H1 (cell line): Measurements from ENCODE around the gene PCDHAC2. TPM values are rescaled to one million over a fixed set of nuclear protein-coding genes. Genes with fewer than 3 reads are reported as not detected.

Experiments
- BACH1 ChIP-seq: IDR thresholded peaks from 2 replicates; pipeline ENCODE4 v1.6.1; 2012; ENCODE audit warnings: low read length, improper control_type of control experiment
- CHD7 ChIP-seq: fragments of 300-600 bp; sonication (generic); IDR thresholded peaks from 2 replicates; pipeline ENCODE4 v1.7.1; 2012; ENCODE audit warnings: low read length, moderate library complexity, mild to moderate bottlenecking, inconsistent platforms; ENCODE audit not compliant: insufficient replicate concordance
- EZH2 ChIP-seq: fragments of 200-600 bp; sonication (generic); IDR thresholded peaks from 2 replicates; pipeline ENCODE4 v1.7.1; 2012; ENCODE audit warnings: low read depth, mild to moderate bottlenecking, moderate library complexity, low read length, inconsistent platforms; ENCODE audit not compliant: severe bottlenecking
- FOSL1 ChIP-seq: IDR thresholded peaks from 2 replicates; pipeline ENCODE4 v1.6.1; 2011; ENCODE audit warnings: mild to moderate bottlenecking, low read depth, low read length, moderate library complexity; ENCODE audit not compliant: insufficient read depth
- RAD21 ChIP-seq, 2 experiments: IDR thresholded peaks in 1 of 2; conservative IDR thresholded peaks in 1 of 2; 2 replicates each; pipeline ENCODE4 v1.6.1; 2011; ENCODE audit warnings: low read depth in 2 of 2, low read length in 2 of 2, improper control_type of control experiment in 1 of 2, inconsistent platforms in 1 of 2, mild to moderate bottlenecking in 1 of 2, moderate library complexity in 1 of 2
- SP1 ChIP-seq: IDR thresholded peaks from 2 replicates; pipeline ENCODE4 v1.6.1; 2011; ENCODE audit warnings: low read depth, low read length
- SUZ12 ChIP-seq: fragments of 200-600 bp; sonication (generic); IDR thresholded peaks from 2 replicates; pipeline ENCODE4 v1.6.1; 2012; ENCODE audit warnings: mild to moderate bottlenecking, inconsistent platforms, low read length, moderate library complexity, mixed read lengths
- polyA plus RNA-seq, 7 experiments: library from polyadenylated mRNA; depleted of rRNA in 3 of 7; stranded (reverse) in 5 of 7; unstranded in 2 of 7; fragments of >200 nt in 5 of 7; fragments of 200-250 nt in 2 of 7; gene quantifications; 1 replicate in 5 of 7; 2 replicates in 1 of 7; 4 replicates in 1 of 7; pipeline versions ENCODE4 v1.2.1 to v1.2.3, GENCODE V29; 2011 to 2013; ENCODE audit warnings: missing spikeins in 2 of 7, mixed read lengths in 2 of 7
- total RNA-seq: library from RNA; stranded (reverse); fragmentation: NEBNext Ultra II Directional; extraction: Animal tissue kit (Norgen Biotek cat#: 25700); gene quantifications from 2 replicates; pipeline ENCODE4 v1.2.1, GENCODE V29; 2021
- TF ChIP-seq, protein P1 (sequence below): IDR thresholded peaks from 2 replicates; pipeline ENCODE4 v1.6.1; 2012; ENCODE audit warnings: inconsistent platforms

PCDHAC2 gene
- total and polyA plus RNA-seq, 2 of the 8 experiments (the other 6 are each of a cell fraction or from before 2014, with no cell fraction given) = 3.7 to 5.0 TPM

DNA sequence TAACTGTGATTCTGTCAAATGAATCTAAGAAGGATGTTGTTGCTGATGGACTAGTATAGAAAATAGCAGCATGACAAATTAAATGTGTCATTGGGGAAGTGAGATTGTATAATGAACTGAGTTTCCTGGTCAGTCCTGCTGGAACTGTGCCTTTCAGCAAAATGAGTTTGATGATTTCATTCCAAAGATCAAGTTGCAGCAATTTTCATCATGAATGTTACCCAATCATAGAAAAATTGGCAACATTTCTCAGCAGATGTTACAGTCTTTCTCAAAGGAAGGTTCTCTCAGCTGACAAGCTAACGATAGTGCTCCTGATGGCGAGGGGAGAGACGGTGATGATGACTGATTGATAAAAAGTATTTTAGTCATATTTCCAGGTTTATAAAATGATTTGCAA lies 10.7 kb downstream of the PCDHAC2 start (continued):
- TF ChIP-seq RAD21 (IDR thresholded peaks at IDR 0.05 in 1 of 2, conservative IDR thresholded peaks at IDR 0.05 in 1 of 2; ENCODE audit: low read depth in 2 of 2, low read length in 2 of 2) (no peak), CHD7 (no peak), FOSL1 (no peak), SP1 (no peak), SUZ12 (no peak), EZH2 (no peak), BACH1 (no peak)
- TF ChIP-seq, protein P1, sequence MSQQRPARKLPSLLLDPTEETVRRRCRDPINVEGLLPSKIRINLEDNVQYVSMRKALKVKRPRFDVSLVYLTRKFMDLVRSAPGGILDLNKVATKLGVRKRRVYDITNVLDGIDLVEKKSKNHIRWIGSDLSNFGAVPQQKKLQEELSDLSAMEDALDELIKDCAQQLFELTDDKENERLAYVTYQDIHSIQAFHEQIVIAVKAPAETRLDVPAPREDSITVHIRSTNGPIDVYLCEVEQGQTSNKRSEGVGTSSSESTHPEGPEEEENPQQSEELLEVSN = no peak
